Testis (tissue), 3 donors: Measurements from ENCODE around the gene OPCML. TPM values are rescaled to one million over a fixed set of nuclear protein-coding genes. Genes with fewer than 3 reads are reported as not detected.

Source experiments
- DNase-seq: peaks from one replicate; pipeline ENCODE4 v3.0.0-alpha.2; 2019
- H3K27ac ChIP-seq, 2 donors: fragments of 200-600 bp; sonication (generic); one replicate each; pipeline ENCODE4 v1.5.1; 2019
- H3K27me3 ChIP-seq: fragments of 200-600 bp; sonication (generic); one replicate; pipeline ENCODE4 v1.5.1; 2019
- H3K36me3 ChIP-seq: fragments of 200-600 bp; sonication (generic); one replicate; pipeline ENCODE4 v1.5.1; 2017; ENCODE audit warnings: low read depth; ENCODE audit errors: missing control alignments
- H3K4me1 ChIP-seq: fragments of 200-600 bp; sonication (generic); one replicate; pipeline ENCODE4 v1.5.1; 2019
- H3K4me3 ChIP-seq, 2 donors: fragments of 200-600 bp; sonication (generic); one replicate each; pipeline ENCODE4 v1.5.1; 2017 to 2019
- H3K9me3 ChIP-seq: fragments of 200-600 bp; sonication (generic); one replicate; pipeline ENCODE4 v1.5.1; 2017
- CTCF ChIP-seq, 3 experiments: fragments of 450-650 bp in 2 of 3; fragments of 200-600 bp in 1 of 3; sonication (generic) in 1 of 3; IDR thresholded peaks; one replicate each; pipeline ENCODE4 v1.5.1; 2016 to 2019; ENCODE audit warnings: antibody characterized with exemption in 3 of 3, mild to moderate bottlenecking in 2 of 3, moderate library complexity in 1 of 3
- POLR2A ChIP-seq: fragments of 450-650 bp; IDR thresholded peaks from one replicate; pipeline ENCODE4 v1.6.1; 2017; ENCODE audit warnings: antibody characterized with exemption, mild to moderate bottlenecking, moderate library complexity
- WGBS, 2 donors: methylation state at CpG; one replicate each; pipeline ENCODE4 v1.1.5; 2018; 5-methylcytosine and 5-hydroxymethylcytosine counted together
- intact Hi-C: fragments of 100-400 bp; cut with DNase I; formaldehyde crosslinking; loops from one replicate; pipeline ENCODE4 v1.15.1; 2023; ENCODE audit warnings: low total_unique reads
- polyA plus RNA-seq: library from polyadenylated mRNA; stranded (reverse); fragments of 350-450 nt; fragmentation: Illumina TruSeq; extraction: RNeasy Lipid Tissue Mini Kit (QIAGEN cat#74804); gene quantifications from one replicate; pipeline ENCODE4 v1.2.3, GENCODE V29; 2014; ENCODE audit warnings: low read depth, low replicate concordance; ENCODE audit not compliant: insufficient read depth
- total RNA-seq, 2 donors: library from RNA; depleted of rRNA; stranded (reverse); fragments of >200 nt; gene quantifications; one replicate each; pipeline ENCODE4 v1.2.3, GENCODE V29; 2016

Gene OPCML
- total and polyA plus RNA-seq, 3 donors from 2014 or later, result 0.16 to 2.7 (median 0.62) TPM

GRCh38 chr11:132535830-132536229 is 996.5 kb downstream of the OPCML start:
- TF ChIP-seq POLR2A, result no peak
- TF ChIP-seq CTCF (IDR thresholded peaks at IDR 0.05), result no peak
- no peak overlapping the region for H3K4me3 ChIP-seq
- intact Hi-C loops, result no loop called here
- no peaks in the 10 kb centered on the region for H3K27me3 ChIP-seq
- DNase-seq, result no peak
- H3K36me3 ChIP-seq, result no peaks in the 10 kb centered on the region
- no peaks in the 10 kb centered on the region for H3K9me3 ChIP-seq
- no peaks in the 10 kb centered on the region for H3K4me1 ChIP-seq
- 19 to 43% methylated on average over 2 of the region's 2 CpGs for WGBS, 2 donors
- no peak overlapping the region for H3K27ac ChIP-seq

GRCh38 chr11:132531921-132532320 is 1000.4 kb downstream of the OPCML start:
- no peaks in the 10 kb centered on the region for H3K27me3 ChIP-seq
- H3K27ac ChIP-seq, result no peak overlapping the region
- 64 to 75% methylated on average over 6 of the region's 6 CpGs for WGBS, 2 donors
- H3K36me3 ChIP-seq, result no peaks in the 10 kb centered on the region
- no peak overlapping the region for H3K4me3 ChIP-seq
- H3K4me1 ChIP-seq, result no peaks in the 10 kb centered on the region
- TF ChIP-seq CTCF (IDR thresholded peaks at IDR 0.05), result no peak
- TF ChIP-seq POLR2A, result no peak
- no peaks in the 10 kb centered on the region for H3K9me3 ChIP-seq
- intact Hi-C loops, result no loop called here
- DNase-seq, result no peak

GRCh38 chr11:132528181-132528580 is 1004.1 kb downstream of the OPCML start:
- no peak for DNase-seq
- Histone ChIP-seq H3K27ac (no peak overlapping the region), H3K4me1 (no peaks in the 10 kb centered on the region), H3K36me3 (no peaks in the 10 kb centered on the region), H3K27me3 (no peaks in the 10 kb centered on the region), H3K4me3 (no peak overlapping the region), H3K9me3 (no peaks in the 10 kb centered on the region)
- intact Hi-C loops, result no loop called here
- TF ChIP-seq CTCF (IDR thresholded peaks at IDR 0.05) (no peak), POLR2A (no peak)

GRCh38 chr11:132523929-132524328 is 1008.4 kb downstream of the OPCML start:
- Histone ChIP-seq H3K4me3 (no peak overlapping the region), H3K4me1 (no peaks in the 10 kb centered on the region), H3K27me3 (no peaks in the 10 kb centered on the region), H3K9me3 (no peaks in the 10 kb centered on the region), H3K36me3 (no peaks in the 10 kb centered on the region), H3K27ac (no peak overlapping the region)
- no peak for TF ChIP-seq POLR2A
- no peak for TF ChIP-seq CTCF (IDR thresholded peaks at IDR 0.05)
- no peak for DNase-seq
- intact Hi-C loops, result no loop called here
- 68 to 70% methylated on average over 4 of the region's 4 CpGs for WGBS, 2 donors

GRCh38 chr11:132520199-132520598 is 1012.1 kb downstream of the OPCML start:
- Histone ChIP-seq H3K27me3 (no peaks in the 10 kb centered on the region), H3K4me3 (no peak overlapping the region), H3K9me3 (no peaks in the 10 kb centered on the region), H3K27ac (no peak overlapping the region), H3K36me3 (no peaks in the 10 kb centered on the region), H3K4me1 (no peaks in the 10 kb centered on the region)
- intact Hi-C loops, result no loop called here
- no peak for TF ChIP-seq CTCF (IDR thresholded peaks at IDR 0.05)
- TF ChIP-seq POLR2A, result no peak
- WGBS, 2 donors, result 90 to 100% methylated on average over 1 of the region's 1 CpG
- no peak for DNase-seq
